Fibroblast of lung (primary cell): ENCODE results near the gene APLF.
"Not testable (repeated sequence)": the region's sequence is repeated elsewhere in the genome, so short reads cannot be mapped to it uniquely, and the experiment has no call there.

Experiments used
- EZH2 ChIP-seq: IDR thresholded peaks from 2 replicates; pipeline ENCODE4 v1.5.1; 2012; ENCODE audit warnings: low read length, control low read depth, mild to moderate bottlenecking; ENCODE audit errors: missing control alignments
- TF ChIP-seq, protein P1 (sequence below), 2 donors: IDR thresholded peaks in 1 of 2; conservative IDR thresholded peaks in 1 of 2; 1 replicate in 1 of 2; 2 replicates in 1 of 2; pipeline ENCODE4 v1.5.1; 2011 to 2012; ENCODE audit warnings: low read length in 2 of 2, control low read depth in 1 of 2, inconsistent platforms in 1 of 2, low read depth in 1 of 2, mild to moderate bottlenecking in 1 of 2

DNA sequence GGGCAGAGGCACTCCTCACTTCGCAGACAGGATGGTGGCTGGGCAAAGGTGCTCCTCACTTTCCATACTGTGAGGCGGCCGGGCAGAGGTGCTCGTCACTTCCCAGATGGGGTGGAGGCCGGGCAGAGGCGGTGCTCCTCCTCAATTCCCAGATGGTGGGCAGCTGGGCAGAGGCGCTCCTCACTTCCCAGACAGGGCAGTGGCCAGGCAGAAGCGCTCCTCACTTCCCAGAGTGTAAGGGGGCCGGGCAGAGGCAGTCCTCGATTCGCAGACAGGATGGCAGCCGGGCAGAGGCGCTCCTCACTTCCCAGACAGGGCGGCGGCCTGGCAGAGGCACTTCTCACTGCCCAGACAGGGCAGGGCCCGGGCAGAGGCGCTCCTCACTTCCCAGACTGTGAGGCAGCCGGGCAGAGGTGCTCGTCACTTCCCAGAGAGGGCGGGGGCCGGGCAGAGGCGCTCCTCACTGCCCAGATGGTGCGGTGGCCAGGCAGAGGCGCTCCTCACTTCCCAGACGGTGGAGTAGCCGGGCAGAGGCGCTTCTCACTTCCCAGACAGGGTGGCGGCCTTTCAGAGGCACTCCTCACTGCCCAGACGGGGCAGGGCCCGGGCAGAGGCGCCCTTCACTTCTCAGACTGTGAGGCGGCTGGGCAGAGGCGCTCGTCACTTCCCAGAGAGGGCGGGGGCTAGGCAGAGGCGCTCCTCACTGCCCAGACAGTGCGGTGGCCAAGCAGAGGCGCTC is 60.1 kb downstream of the APLF start:
- TF ChIP-seq EZH2 = not testable (repeated sequence)
- TF ChIP-seq, protein P1, sequence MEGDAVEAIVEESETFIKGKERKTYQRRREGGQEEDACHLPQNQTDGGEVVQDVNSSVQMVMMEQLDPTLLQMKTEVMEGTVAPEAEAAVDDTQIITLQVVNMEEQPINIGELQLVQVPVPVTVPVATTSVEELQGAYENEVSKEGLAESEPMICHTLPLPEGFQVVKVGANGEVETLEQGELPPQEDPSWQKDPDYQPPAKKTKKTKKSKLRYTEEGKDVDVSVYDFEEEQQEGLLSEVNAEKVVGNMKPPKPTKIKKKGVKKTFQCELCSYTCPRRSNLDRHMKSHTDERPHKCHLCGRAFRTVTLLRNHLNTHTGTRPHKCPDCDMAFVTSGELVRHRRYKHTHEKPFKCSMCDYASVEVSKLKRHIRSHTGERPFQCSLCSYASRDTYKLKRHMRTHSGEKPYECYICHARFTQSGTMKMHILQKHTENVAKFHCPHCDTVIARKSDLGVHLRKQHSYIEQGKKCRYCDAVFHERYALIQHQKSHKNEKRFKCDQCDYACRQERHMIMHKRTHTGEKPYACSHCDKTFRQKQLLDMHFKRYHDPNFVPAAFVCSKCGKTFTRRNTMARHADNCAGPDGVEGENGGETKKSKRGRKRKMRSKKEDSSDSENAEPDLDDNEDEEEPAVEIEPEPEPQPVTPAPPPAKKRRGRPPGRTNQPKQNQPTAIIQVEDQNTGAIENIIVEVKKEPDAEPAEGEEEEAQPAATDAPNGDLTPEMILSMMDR (conservative IDR thresholded peaks at IDR 0.05 in 1 of 2, IDR thresholded peaks at IDR 0.05 in 1 of 2; ENCODE audit: low read depth in 1 of 2, low read length in 2 of 2) = not testable (repeated sequence)
